Esophagus muscularis mucosa (tissue), 4 donors: ENCODE data around the gene ZNF516. TPM values are rescaled to one million over a fixed set of nuclear protein-coding genes. Genes with fewer than 3 reads are reported as not detected.
A peak's percentile ranks its signal among the peaks of the same experiment; 100 is the strongest.

Experiments used
- DNase-seq: peaks from one replicate; pipeline ENCODE4 v3.0.0-alpha.2; 2017; ENCODE audit errors: extremely low spot score
- H3K27ac ChIP-seq, 4 donors: fragments of 200-600 bp; sonication (generic); replicated peaks in 1 of 4; 1 replicate in 3 of 4; 2 replicates in 1 of 4; pipeline ENCODE4 v1.5.1; 2016 to 2019; ENCODE audit warnings: mild to moderate bottlenecking in 1 of 4
- H3K27me3 ChIP-seq, 4 donors: fragments of 200-600 bp; sonication (generic); one replicate each; pipeline versions ENCODE4 v1.5.1 to v1.6.0; 2016 to 2019
- H3K36me3 ChIP-seq, 4 donors: fragments of 200-600 bp; sonication (generic); one replicate each; pipeline ENCODE4 v1.5.1; 2016 to 2019
- H3K4me1 ChIP-seq, 4 donors: fragments of 200-600 bp; sonication (generic); one replicate each; pipeline ENCODE4 v1.5.1; 2016 to 2019
- H3K4me3 ChIP-seq, 4 donors: fragments of 200-600 bp; sonication (generic); 1 replicate in 2 of 4; 2 replicates in 2 of 4; pipeline ENCODE4 v1.5.1; 2016 to 2019; ENCODE audit warnings: mild to moderate bottlenecking in 4 of 4, moderate library complexity in 1 of 4
- H3K9me3 ChIP-seq, 4 donors: fragments of 200-600 bp; sonication (generic); 1 replicate in 3 of 4; 2 replicates in 1 of 4; pipeline ENCODE4 v1.5.1; 2016 to 2019
- EP300 ChIP-seq: sonication (generic); formaldehyde crosslinking; IDR thresholded peaks from one replicate; pipeline ENCODE4 v1.6.1; 2017; ENCODE audit warnings: antibody characterized with exemption
- POLR2A ChIP-seq: fragments of 450-650 bp; IDR thresholded peaks from one replicate; pipeline ENCODE4 v1.6.1; 2017; ENCODE audit warnings: antibody characterized with exemption, moderate library complexity, mild to moderate bottlenecking, low read depth
- POLR2AphosphoS5 ChIP-seq, 2 donors: sonication (generic); formaldehyde crosslinking; IDR thresholded peaks; one replicate each; pipeline ENCODE4 v1.6.1; 2017; ENCODE audit warnings: antibody characterized with exemption in 2 of 2
- WGBS: methylation state at CpG from one replicate; pipeline ENCODE4 v1.1.5; 2018; 5-methylcytosine and 5-hydroxymethylcytosine counted together
- intact Hi-C: fragments of 100-400 bp; cut with DNase I; formaldehyde crosslinking; loops from one replicate; pipeline ENCODE4 v1.15.1; 2023
- total RNA-seq, 4 donors: library from RNA; depleted of rRNA; stranded (reverse); fragments of >200 nt; gene quantifications; one replicate each; pipeline versions ENCODE4 v1.1.0 to v1.2.1, GENCODE V29; 2016
- TF ChIP-seq, protein P1 (sequence below), 3 experiments: fragments of 200-600 bp in 2 of 3; fragments of 450-650 bp in 1 of 3; sonication (generic) in 2 of 3; IDR thresholded peaks; one replicate each; pipeline ENCODE4 v1.5.1; 2017 to 2019; ENCODE audit warnings: antibody characterized with exemption in 3 of 3, mild to moderate bottlenecking in 2 of 3, moderate library complexity in 1 of 3

ZNF516 gene
- total RNA-seq, 4 donors from 2014 or later: 28.5 to 44.9 (median 35.8) TPM

- Histone ChIP-seq H3K4me3 (peak overlapping the region; percentile 71 to 89 (median 83)), H3K4me1 (peaks cover 12 to 48% (median 36%) of the 10 kb centered on the region in 4 donors), H3K27me3 (no peaks in the 10 kb centered on the region), H3K36me3 (no peaks in the 10 kb centered on the region), H3K27ac (peak overlapping the region; percentile 86 to 91 (median 90)), H3K9me3 (no peaks in the 10 kb centered on the region)
- no peak for DNase-seq
- WGBS: under 1% methylated on average over 29 of the region's 31 CpGs
- intact Hi-C loops: loop anchor here (10.0 kb wide), 1 partner anchor 121 kb away; no protein-coding TSS in a partner anchor
- TF ChIP-seq, protein P1, sequence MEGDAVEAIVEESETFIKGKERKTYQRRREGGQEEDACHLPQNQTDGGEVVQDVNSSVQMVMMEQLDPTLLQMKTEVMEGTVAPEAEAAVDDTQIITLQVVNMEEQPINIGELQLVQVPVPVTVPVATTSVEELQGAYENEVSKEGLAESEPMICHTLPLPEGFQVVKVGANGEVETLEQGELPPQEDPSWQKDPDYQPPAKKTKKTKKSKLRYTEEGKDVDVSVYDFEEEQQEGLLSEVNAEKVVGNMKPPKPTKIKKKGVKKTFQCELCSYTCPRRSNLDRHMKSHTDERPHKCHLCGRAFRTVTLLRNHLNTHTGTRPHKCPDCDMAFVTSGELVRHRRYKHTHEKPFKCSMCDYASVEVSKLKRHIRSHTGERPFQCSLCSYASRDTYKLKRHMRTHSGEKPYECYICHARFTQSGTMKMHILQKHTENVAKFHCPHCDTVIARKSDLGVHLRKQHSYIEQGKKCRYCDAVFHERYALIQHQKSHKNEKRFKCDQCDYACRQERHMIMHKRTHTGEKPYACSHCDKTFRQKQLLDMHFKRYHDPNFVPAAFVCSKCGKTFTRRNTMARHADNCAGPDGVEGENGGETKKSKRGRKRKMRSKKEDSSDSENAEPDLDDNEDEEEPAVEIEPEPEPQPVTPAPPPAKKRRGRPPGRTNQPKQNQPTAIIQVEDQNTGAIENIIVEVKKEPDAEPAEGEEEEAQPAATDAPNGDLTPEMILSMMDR (IDR thresholded peaks at IDR 0.05): no peak
- TF ChIP-seq EP300 (no peak), POLR2AphosphoS5 (IDR thresholded peaks at IDR 0.05) (no peak), POLR2A (no peak)
Measured at GRCh38 chr18:76493213-76494161, 1.6 kb downstream of the ZNF516 start.

DNA sequence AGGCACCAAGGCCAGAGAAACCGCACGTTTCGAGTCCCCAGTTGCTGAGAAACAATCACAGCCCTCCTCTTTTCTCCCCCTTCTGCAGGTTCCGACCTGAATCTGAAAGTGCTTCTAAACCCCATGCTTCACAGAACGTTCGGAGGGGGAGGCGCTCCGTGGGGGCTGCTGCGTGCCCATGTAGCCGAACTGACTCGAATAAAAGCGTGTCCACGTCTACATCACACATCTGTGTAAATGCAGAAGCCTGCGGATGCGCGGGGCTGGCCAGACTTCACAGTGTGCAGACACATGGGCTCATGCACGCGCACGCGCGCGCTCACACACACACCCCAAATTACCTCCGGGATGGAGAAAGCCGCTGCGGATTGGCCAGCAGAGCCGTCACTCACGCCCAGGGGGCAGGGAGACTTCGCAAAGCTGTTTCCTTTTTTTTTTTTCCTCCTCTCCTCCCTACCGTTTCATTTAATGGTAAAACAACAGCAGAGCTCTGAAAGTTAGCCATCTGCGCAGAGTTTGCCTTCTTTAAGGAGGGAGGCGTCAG, 2.3 kb downstream of the ZNF516 start:
- peak overlapping the region; percentile 86 to 91 (median 90) for H3K27ac ChIP-seq

GRCh38 chr18:76491776-76492668, 3.0 kb downstream of the ZNF516 start:
- Histone ChIP-seq H3K36me3 (no peaks in the 10 kb centered on the region), H3K9me3 (no peaks in the 10 kb centered on the region), H3K4me3 (peak overlapping the region; percentile 71 to 89 (median 83)), H3K27ac (peak overlapping the region; percentile 86 to 91 (median 90)), H3K4me1 (peaks cover 16 to 61% (median 50%) of the 10 kb centered on the region in 4 donors), H3K27me3 (no peaks in the 10 kb centered on the region)
- no peak for DNase-seq
- TF ChIP-seq POLR2AphosphoS5 (IDR thresholded peaks at IDR 0.05) (peak in 1 of 2 donors; percentile 17), POLR2A (no peak)
- WGBS: under 1% methylated on average over 32 of the region's 70 CpGs
- intact Hi-C loops: loop anchor here (10.0 kb wide), 1 partner anchor 123 kb away; no protein-coding TSS in a partner anchor

More for the DNA sequence above, 2.3 kb downstream of the ZNF516 start:
- Histone ChIP-seq H3K4me3 (peak overlapping the region; percentile 71 to 89 (median 83)), H3K36me3 (no peaks in the 10 kb centered on the region), H3K27me3 (no peaks in the 10 kb centered on the region), H3K9me3 (no peaks in the 10 kb centered on the region), H3K4me1 (peaks cover 16 to 56% (median 43%) of the 10 kb centered on the region in 4 donors)
- TF ChIP-seq POLR2AphosphoS5 (IDR thresholded peaks at IDR 0.05): peak; percentile 68 to 85
- no peak for TF ChIP-seq EP300
- under 1% methylated on average over 31 of the region's 31 CpGs for WGBS
- peak; percentile 99 for DNase-seq
- intact Hi-C loops: loop anchor here (10.0 kb wide), 1 partner anchor 122 kb away; no protein-coding TSS in a partner anchor

DNA sequence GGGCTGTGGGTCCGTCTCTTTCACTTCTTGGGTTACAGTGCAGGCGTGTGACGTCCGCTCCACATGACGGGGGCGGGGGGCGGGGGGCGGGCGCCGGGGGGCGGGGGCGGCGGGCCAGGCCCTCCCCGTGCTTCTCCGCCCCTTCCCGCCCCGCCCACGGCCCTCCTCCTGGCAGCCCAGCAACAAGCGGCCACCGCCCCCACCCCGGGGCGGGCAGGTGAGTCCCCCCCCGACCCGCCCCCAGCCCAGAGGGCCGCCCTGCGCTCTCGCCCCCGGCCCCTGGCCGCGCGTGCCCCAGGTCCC, 3.6 kb downstream of the ZNF516 start:
- no CpG with 5 or more reads among the region's 31 CpGs for WGBS
- intact Hi-C loops: loop anchor here (10.0 kb wide), 1 partner anchor 123 kb away; no protein-coding TSS in a partner anchor
- Histone ChIP-seq H3K4me1 (peaks cover 16 to 62% (median 55%) of the 10 kb centered on the region in 4 donors), H3K4me3 (peak overlapping the region; percentile 71 to 89 (median 83)), H3K27me3 (no peaks in the 10 kb centered on the region), H3K36me3 (no peaks in the 10 kb centered on the region), H3K27ac (peak overlapping the region; percentile 86 to 91 (median 90)), H3K9me3 (no peaks in the 10 kb centered on the region)
- TF ChIP-seq POLR2AphosphoS5 (IDR thresholded peaks at IDR 0.05): peak; percentile 13 to 68
- TF ChIP-seq, protein P1 (IDR thresholded peaks at IDR 0.05): no peak
- no peak for TF ChIP-seq EP300
- no peak for DNase-seq
